ENCODE measurements around the gene LRIG1. TPM values are rescaled to one million over a fixed set of nuclear protein-coding genes. Genes with fewer than 3 reads are reported as not detected.

LRIG1 gene
- total RNA-seq, 4 donors from 2014 or later = 48.6 to 58.6 (median 52.5) TPM

- Histone ChIP-seq H3K4me1 (peaks cover 0 to 30% (median 0%) of the 10 kb centered on the region in 4 donors), H3K9me3 (no peaks in the 10 kb centered on the region), H3K27ac (no peak overlapping the region), H3K27me3 (no peaks in the 10 kb centered on the region), H3K4me3 (no peak overlapping the region), H3K36me3 (no peaks in the 10 kb centered on the region)
- no peak for TF ChIP-seq EP300 (IDR thresholded peaks at IDR 0.05)
- TF ChIP-seq POLR2A (IDR thresholded peaks at IDR 0.05) = no peak
- TF ChIP-seq CTCF (IDR thresholded peaks at IDR 0.05) = no peak
- no peak for DNase-seq (ENCODE audit: low spot score in 2 of 2)
- WGBS, 2 donors = 56 to 63% methylated on average over 1 of the region's 1 CpG
Measured at GRCh38 chr3:66355997-66356396, 144.8 kb downstream of the LRIG1 start.

GRCh38 chr3:66355394-66355793 is 145.4 kb downstream of the LRIG1 start:
- TF ChIP-seq EP300 (IDR thresholded peaks at IDR 0.05) (no peak), POLR2A (IDR thresholded peaks at IDR 0.05) (no peak), CTCF (IDR thresholded peaks at IDR 0.05) (no peak)
- WGBS, 2 donors = 94% methylated on average over 3 of the region's 3 CpGs
- DNase-seq (ENCODE audit: low spot score in 2 of 2) = no peak
- Histone ChIP-seq H3K9me3 (no peaks in the 10 kb centered on the region), H3K4me1 (peaks cover 0 to 32% (median 0%) of the 10 kb centered on the region in 4 donors), H3K27ac (no peak overlapping the region), H3K27me3 (no peaks in the 10 kb centered on the region), H3K4me3 (no peak overlapping the region), H3K36me3 (no peaks in the 10 kb centered on the region)

GRCh38 chr3:66354001-66354400 is 146.8 kb downstream of the LRIG1 start:
- TF ChIP-seq POLR2A (IDR thresholded peaks at IDR 0.05) (no peak), CTCF (IDR thresholded peaks at IDR 0.05) (no peak), EP300 (IDR thresholded peaks at IDR 0.05) (no peak)
- Histone ChIP-seq H3K36me3 (no peaks in the 10 kb centered on the region), H3K27ac (no peak overlapping the region), H3K27me3 (no peaks in the 10 kb centered on the region), H3K4me3 (no peak overlapping the region), H3K9me3 (no peaks in the 10 kb centered on the region), H3K4me1 (peaks cover 0 to 46% (median 0%) of the 10 kb centered on the region in 4 donors)
- WGBS, 2 donors = 57 to 68% methylated on average over 2 of the region's 2 CpGs
- DNase-seq (ENCODE audit: low spot score in 2 of 2) = no peak

GRCh38 chr3:66353530-66353929 is 147.3 kb downstream of the LRIG1 start:
- Histone ChIP-seq H3K4me1 (peaks cover 0 to 46% (median 0%) of the 10 kb centered on the region in 4 donors), H3K27ac (no peak overlapping the region), H3K36me3 (no peaks in the 10 kb centered on the region), H3K9me3 (no peaks in the 10 kb centered on the region), H3K4me3 (no peak overlapping the region), H3K27me3 (no peaks in the 10 kb centered on the region)
- TF ChIP-seq CTCF (IDR thresholded peaks at IDR 0.05) (no peak), POLR2A (IDR thresholded peaks at IDR 0.05) (no peak), EP300 (IDR thresholded peaks at IDR 0.05) (no peak)
- DNase-seq (ENCODE audit: low spot score in 2 of 2) = no peak
- WGBS, 2 donors = 29 to 46% methylated on average over 6 of the region's 6 CpGs

GRCh38 chr3:66353039-66353438 is 147.8 kb downstream of the LRIG1 start:
- 91 to 96% methylated on average over 3 of the region's 3 CpGs for WGBS, 2 donors

GRCh38 chr3:66350601-66351000 is 150.2 kb downstream of the LRIG1 start:
- Histone ChIP-seq H3K9me3 (peaks cover 0 to 3% (median 0%) of the 10 kb centered on the region in 4 donors), H3K36me3 (peaks cover 0 to 11% (median 0%) of the 10 kb centered on the region in 3 donors), H3K4me3 (no peak overlapping the region), H3K27ac (peak overlapping the region in 2 of 4 donors; percentile 41 to 55), H3K27me3 (no peaks in the 10 kb centered on the region), H3K4me1 (peaks cover 0 to 42% (median 0%) of the 10 kb centered on the region in 4 donors)
- WGBS, 2 donors = 88 to 92% methylated on average over 8 of the region's 8 CpGs
- DNase-seq (ENCODE audit: low spot score in 2 of 2) = no peak
- no peak for TF ChIP-seq EP300 (IDR thresholded peaks at IDR 0.05)
- TF ChIP-seq CTCF (IDR thresholded peaks at IDR 0.05) = no peak
- TF ChIP-seq POLR2A (IDR thresholded peaks at IDR 0.05) = no peak

More at GRCh38 chr3:66353039-66353438, 147.8 kb downstream of the LRIG1 start:
- H3K9me3 ChIP-seq = no peaks in the 10 kb centered on the region
- H3K4me3 ChIP-seq = no peak overlapping the region
- no peaks in the 10 kb centered on the region for H3K36me3 ChIP-seq
- DNase-seq (ENCODE audit: low spot score in 2 of 2) = no peak
- H3K4me1 ChIP-seq = peaks cover 0 to 46% (median 0%) of the 10 kb centered on the region in 4 donors
- H3K27ac ChIP-seq = no peak overlapping the region
- H3K27me3 ChIP-seq = no peaks in the 10 kb centered on the region
- TF ChIP-seq EP300 (IDR thresholded peaks at IDR 0.05) = no peak

Measured in tibial nerve (tissue), 4 donors.